SK-N-MC (cell line): ENCODE measurements around the gene USH2A.

Experiments used
- EZH2 ChIP-seq: fragments of 200-600 bp; sonication (generic); IDR thresholded peaks from one replicate; pipeline ENCODE4 v1.6.1; 2017; ENCODE audit warnings: antibody characterized with exemption
- POLR2AphosphoS5 ChIP-seq: IDR thresholded peaks from 2 replicates; pipeline ENCODE4 v1.6.1; 2012; ENCODE audit warnings: mild to moderate bottlenecking, low read depth, low read length, borderline replicate concordance

DNA sequence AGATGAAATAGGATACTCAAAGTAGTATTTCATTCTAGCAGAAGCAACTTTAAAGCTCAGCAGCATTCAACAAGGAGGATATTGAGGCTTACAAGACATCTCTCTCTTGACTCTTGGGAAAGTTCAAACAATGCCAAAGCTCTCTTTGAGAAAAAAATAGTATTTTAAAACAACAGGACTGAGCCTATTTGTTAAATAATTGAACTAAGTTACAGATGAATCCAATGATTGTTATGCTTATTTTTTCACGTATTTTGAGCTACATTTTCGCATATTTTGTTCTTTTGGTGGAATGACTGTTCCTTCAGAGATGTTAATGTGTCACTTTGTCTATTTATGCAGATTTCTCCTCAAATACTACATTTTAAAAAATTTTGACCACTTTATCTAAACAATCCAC lies 655.5 kb downstream of the USH2A start:
- TF ChIP-seq POLR2AphosphoS5 (no peak), EZH2 (no peak)
